ENCODE results near the gene CYTL1.
"Not testable (repeated sequence)": the region's sequence is repeated elsewhere in the genome, so short reads cannot be mapped to it uniquely, and the experiment has no call there.

The CYTL1 gene

GRCh38 chr4:5033281-5033841 is 14.1 kb upstream of the CYTL1 start:
- DNase-seq (ENCODE audit: low read depth): no peak

GRCh38 chr4:5032813-5033212 is 13.6 kb upstream of the CYTL1 start:
- DNase-seq (ENCODE audit: low read depth): no peak

- DNase-seq (ENCODE audit: low read depth): no peak
Measured at GRCh38 chr4:5030927-5031326, 11.7 kb upstream of the CYTL1 start.

GRCh38 chr4:5030221-5030620 is 11.0 kb upstream of the CYTL1 start:
- DNase-seq (ENCODE audit: low read depth): no peak

DNA sequence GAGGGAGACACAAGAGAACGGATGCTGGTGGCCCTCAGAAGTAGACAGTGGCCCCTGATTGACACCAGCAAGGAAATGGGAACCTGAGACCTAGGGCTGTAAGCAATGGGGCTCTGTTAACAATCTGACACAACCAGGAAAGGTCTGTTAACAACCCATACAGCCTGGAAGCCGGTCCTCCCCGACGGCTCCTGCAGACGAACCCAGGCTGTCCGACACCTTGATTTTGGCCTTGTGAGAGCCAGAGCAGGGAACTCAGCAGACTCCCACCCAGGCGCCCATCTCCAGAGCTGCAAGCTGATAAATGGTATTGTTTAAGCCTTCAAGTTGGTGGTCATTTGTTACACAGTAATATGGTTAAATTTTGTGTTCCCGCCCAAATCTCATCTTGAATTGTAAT is 10.2 kb upstream of the CYTL1 start:
- DNase-seq (ENCODE audit: low read depth): no peak

- no peak for DNase-seq (ENCODE audit: low read depth)
Measured at GRCh38 chr4:5028480-5028879, 9.2 kb upstream of the CYTL1 start.

DNA sequence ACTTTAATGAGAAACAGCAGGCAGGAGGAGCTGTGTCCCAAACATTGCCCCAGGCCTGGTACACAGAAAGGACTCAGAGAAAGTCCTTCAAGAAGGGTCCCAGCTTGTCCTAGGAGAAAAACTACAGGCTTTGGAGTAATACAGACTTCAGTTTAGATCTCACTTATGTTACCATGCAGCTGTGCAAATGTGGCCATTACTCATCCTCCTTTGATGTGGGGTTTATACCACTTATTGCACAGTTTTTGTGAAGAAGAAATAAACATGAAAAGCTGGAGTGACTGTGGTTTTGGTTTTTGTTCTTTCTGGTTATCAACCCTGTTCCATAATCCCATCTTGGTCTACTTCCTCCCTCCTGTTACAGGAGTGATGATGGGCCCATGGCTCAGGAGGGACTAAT is 8.1 kb upstream of the CYTL1 start:
- DNase-seq (ENCODE audit: low read depth): no peak

DNA sequence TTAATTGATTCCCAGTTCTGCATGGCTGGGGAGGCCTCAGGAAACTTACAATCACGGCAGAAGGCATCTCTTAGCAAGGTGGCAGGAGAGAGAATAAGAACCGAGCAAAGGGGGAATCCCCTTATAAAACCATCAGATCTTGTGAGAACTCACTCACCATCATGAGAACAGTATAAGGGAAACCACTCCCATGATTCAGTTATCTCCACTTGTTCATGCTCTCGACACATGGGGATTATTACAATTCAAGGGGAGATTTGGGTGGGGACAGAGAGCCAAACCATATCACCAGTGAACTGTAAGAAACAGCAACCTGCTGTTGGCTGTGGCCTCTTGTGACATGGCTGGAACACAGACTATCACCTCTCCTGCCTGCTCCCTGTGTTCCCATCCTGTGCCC is 7.1 kb upstream of the CYTL1 start:
- DNase-seq (ENCODE audit: low read depth): no peak

- no peak for DNase-seq (ENCODE audit: low read depth)
Measured at GRCh38 chr4:5024673-5025072, 5.4 kb upstream of the CYTL1 start.

DNA sequence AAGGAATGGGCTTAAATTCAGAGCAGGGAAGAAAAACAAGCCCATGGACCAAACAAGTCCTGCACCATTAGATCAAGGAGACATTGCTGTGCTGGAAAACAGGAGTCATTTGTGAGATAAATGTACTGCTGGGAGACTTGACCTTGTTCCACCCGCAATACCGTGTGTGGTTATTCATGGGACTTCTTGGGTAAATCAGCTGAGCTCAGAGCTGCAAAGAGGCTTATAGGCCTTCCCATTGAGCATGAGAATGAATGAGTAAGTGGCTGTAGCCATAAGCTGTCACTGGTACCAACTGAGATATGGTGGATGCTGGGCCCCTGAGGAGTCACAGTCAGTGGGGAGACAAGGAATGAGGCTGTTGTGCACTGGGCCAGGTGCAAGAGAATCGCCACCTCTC is 2.3 kb upstream of the CYTL1 start:
- no peak for DNase-seq (ENCODE audit: low read depth)

- DNase-seq (ENCODE audit: low read depth): no peak
Measured at GRCh38 chr4:5020341-5020740, 1.1 kb upstream of the CYTL1 start.

DNA sequence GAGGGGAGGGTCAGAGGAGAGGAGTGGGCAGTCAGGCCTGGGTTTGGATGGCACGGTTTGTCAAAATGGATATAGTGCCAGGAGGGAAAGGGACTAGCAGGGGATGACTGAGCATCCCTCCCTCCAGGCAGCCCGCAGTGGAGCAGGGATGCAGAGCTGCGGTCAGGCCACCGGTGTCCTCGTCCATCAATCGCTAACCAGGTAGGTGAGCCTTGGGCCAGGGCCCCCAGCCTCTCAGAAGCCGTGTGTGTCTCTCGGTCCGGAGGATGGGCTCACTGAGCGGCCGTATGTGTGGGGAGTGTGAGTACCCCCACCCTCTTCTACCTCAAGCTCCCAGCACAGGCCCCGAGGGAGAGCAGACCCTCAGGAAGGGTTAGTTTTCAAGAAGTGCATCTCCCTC is 538 bp upstream of the CYTL1 start:
- no peak for DNase-seq (ENCODE audit: low read depth)

- no peak for DNase-seq (ENCODE audit: low read depth)
Measured at GRCh38 chr4:5018603-5019002, 655 bp downstream of the CYTL1 start.

GRCh38 chr4:5018096-5018495 is 1.2 kb downstream of the CYTL1 start:
- DNase-seq (ENCODE audit: low read depth): no peak

GRCh38 chr4:5014007-5014682 is 5.1 kb downstream of the CYTL1 start:
- no peak for DNase-seq (ENCODE audit: low read depth)

DNA sequence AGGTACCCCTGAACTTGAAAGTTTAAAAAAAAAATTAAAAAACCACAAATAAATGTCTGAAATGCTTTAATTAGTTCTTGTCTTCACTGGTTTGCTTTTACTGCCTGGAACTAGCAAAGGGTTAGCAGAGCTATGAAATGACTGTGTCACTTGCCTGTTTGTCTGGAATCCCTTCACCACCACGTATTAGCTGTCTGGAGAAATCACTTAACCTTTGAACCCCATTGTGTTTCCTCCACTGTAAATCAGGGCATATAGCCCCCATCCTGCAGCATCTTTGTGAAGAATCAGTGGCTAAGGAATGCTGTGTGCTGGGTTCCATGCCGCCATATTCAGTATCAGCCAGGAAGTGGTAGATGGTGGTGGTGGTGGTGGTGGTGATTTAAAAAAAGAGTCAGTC is 6.3 kb downstream of the CYTL1 start:
- no peak for DNase-seq (ENCODE audit: low read depth)

GRCh38 chr4:5012244-5012898 is 6.9 kb downstream of the CYTL1 start:
- no peak for DNase-seq (ENCODE audit: low read depth)

GRCh38 chr4:5010984-5011383 is 8.3 kb downstream of the CYTL1 start:
- DNase-seq (ENCODE audit: low read depth): no peak

GRCh38 chr4:5009796-5010195 is 9.5 kb downstream of the CYTL1 start:
- no peak for DNase-seq (ENCODE audit: low read depth)

DNA sequence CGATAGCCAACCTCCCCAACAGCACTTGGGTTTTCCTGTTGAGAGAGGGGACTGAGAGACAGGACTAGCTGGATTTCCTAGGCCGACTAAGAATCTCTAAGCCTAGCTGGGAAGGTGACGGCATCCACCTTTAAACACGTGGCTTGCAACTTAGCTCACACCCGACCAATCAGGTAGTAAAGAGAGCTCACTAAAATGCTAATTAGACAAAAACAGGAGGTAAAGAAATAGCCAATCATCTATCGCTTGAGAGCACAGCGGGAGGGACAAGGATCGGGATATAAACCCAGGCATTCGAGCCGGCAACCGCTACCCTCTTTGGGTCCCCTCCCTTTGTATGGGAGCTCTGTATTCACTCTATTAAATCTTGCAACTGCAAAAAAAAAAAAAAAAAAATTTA is 12.3 kb downstream of the CYTL1 start:
- not testable (repeated sequence) for DNase-seq (ENCODE audit: low read depth)

GRCh38 chr4:5004496-5004895 is 14.8 kb downstream of the CYTL1 start:
- DNase-seq (ENCODE audit: low read depth): no peak

GRCh38 chr4:5003918-5004317 is 15.3 kb downstream of the CYTL1 start:
- no peak for DNase-seq (ENCODE audit: low read depth)

- no peak for DNase-seq (ENCODE audit: low read depth)
Measured at GRCh38 chr4:5003372-5003857, 15.8 kb downstream of the CYTL1 start.

DNA sequence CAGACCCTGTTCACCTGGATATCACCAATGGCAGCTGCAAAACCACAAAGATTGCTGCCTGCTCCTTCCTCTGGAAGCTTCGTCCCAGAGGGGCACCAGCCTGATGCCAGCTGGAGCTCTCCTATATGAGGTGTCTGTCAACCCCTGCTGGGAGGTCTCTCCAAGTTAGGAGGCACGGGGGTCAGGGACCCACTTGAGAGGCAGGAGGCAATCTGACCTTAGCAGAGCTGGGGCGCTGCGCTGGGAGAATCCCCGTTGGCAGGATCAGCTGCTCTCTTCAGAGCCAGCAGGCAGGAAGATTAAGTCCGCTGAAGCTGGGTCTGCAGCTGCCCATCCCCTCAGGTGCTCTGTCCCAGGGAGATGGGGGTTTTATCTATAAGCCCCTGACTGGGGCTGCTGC is 17.6 kb downstream of the CYTL1 start:
- not testable (repeated sequence) for DNase-seq (ENCODE audit: low read depth)

Measured in activated T-cell treated with anti-CD3 and anti-CD28 coated beads for 1 hour (primary cell).